ENCODE data around the gene SEZ6L.

Gene SEZ6L

DNA sequence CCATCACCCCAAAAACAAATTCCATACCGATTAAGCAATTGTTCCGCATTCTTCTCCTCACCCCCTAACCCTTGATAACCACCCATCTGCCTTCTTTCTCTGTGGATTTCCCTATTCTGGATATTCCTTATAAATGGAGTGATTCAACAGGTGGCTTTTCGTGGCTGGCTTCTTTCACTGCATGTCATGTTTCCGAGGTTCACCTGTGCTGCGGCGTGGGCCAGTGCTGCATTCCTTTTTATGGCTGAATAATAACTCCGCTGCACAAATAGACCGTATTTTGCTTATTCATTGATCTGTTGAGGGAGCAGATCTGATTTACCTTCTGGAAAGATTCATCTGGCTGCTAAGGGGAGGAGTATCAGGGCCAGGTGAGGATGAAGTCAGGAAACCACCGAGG, 165.0 kb downstream of the SEZ6L start:
- DNase-seq (ENCODE audit: low spot score), result no peak

DNA sequence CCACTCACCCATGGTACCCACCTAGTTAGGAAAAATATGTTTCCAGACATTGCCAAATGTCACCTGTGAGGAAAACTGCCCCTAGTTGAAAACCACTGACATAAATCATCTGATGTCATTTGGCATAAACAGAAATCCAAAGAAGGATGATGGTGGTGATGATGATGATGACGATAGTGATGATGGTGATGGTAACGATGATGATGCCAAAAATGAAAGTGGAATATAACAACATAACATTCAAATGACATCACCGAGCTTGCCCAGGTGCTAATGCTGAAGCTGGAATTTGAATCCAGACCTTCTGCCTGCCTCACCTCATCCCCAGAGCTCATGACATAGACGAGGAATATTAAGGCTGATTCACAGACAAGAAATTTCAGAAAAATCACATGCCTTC, 167.5 kb downstream of the SEZ6L start:
- DNase-seq (ENCODE audit: low spot score), result no peak

DNA sequence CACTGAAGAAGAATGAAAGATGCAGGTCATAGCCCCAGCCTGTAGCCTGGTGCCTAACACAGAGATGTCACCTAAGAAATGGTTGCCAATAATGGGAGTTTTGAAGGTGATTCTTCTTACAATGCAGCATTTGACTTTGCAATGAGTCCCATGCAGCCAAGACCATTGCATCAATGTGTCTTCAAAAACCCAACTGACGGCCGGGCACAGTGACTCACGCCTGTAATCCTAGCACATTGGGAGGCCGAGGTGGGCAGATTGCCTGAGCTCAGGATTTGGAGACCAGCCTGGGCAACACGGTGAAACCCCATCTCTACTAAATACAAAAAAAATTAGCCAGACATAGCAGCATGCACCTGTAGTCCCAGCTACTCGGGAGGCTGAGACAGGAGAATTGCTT, 170.5 kb downstream of the SEZ6L start:
- no peak for DNase-seq (ENCODE audit: low spot score)

DNA sequence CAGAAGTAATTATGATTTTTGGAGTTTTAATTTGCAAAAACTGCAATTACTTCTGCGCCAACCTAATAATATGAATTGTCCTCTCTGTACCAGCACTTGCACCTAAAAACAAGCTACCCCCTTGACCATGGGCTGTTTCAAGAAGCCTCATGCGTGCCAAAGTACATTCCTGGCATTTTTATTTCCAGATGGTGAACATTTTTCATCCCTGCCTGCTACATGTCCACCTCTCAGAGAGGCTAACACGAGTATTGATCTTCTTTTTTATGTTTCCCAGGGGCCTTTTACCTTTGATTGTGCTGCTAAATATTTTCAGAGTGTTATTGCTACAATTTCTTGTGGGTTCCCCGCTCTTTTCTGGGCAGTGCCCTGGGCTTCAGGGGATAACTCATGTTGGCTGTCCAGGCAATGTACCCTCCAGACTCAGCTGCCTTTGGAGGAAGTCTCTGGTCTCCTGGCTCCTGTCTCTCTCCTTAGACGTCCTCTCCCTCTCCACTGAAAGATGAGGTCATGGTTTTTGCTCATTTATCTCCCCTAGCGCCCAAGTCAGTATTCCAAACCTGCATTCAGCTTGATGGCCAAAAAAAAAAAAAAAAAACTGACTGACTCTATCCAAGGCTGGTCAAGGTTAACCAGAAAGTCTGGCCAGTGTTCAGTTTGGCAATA, 173.6 kb downstream of the SEZ6L start:
- DNase-seq (ENCODE audit: low spot score), result no peak

DNA sequence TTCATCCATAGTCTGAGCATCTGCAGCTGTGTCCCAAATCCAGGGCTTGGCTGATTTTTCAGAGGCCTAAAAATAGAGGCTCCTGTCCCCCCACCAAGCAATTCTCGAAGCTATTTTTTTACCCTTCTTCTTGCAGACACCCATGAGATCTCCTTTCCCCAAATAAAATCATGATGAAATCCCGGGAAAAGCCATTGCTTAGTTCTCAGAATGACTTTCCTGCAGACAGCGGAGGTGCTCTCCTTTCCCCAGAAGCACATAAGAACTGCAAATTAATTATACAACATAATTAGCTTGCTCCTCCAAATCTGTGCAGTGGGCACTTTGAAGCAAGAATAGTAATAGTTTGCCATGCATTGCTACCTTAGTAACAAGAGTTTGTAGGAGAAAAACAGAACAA, 176.2 kb downstream of the SEZ6L start:
- no peak for DNase-seq (ENCODE audit: low spot score)

DNA sequence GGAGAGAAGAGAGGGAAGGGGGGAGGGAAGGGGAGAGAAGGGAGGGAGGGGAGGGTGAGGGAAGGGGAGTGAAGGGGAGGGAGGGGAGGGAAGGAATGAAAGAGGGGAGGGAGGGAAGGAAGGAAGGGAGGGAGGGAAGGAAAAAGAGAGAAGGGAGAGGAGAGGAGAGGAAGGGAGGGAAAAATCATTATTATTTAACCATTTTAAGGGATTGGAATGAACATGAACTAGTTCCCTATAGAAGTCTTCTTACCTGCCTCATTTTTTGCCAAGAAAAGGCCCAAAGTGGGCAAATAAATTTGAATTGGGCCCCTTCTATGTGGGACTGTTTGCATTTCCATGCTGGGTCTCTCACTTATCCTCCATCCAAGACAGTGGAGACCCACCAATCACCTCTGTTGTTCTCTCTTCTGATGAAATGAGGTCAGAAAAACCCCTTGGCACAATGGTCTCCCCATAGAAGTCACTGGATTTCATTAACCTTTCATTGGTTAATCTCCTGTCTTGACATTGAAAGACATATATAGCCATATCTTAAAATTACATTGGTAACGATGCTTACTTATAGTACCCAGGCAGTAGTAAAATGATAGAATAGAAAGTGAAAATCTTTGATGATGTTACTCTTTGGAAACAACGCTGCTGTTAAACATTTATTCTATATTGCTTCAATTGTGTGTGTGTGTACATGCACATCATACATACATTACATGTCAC, 179.7 kb downstream of the SEZ6L start:
- DNase-seq (ENCODE audit: low spot score), result no peak

DNA sequence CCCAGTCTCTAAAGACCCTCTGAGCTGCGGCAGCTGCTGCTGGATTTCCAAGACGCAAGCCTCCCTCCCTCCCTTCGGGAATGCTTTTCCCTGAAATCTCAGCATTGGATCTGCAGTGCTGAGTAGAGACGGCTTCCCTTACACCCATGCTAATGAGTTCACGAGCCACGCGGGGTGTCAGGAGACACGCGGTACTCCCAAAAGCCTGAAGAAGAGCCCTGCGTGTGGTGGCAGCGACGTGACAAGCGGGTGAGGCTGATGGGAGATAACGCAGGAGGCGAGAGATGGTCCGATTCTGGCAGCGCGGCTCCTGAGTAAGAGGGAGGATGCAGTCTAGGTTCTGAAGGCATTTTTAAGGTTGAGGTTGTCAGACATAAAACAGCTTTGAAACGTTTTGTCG, 185.4 kb downstream of the SEZ6L start:
- DNase-seq (ENCODE audit: low spot score), result no peak

DNA sequence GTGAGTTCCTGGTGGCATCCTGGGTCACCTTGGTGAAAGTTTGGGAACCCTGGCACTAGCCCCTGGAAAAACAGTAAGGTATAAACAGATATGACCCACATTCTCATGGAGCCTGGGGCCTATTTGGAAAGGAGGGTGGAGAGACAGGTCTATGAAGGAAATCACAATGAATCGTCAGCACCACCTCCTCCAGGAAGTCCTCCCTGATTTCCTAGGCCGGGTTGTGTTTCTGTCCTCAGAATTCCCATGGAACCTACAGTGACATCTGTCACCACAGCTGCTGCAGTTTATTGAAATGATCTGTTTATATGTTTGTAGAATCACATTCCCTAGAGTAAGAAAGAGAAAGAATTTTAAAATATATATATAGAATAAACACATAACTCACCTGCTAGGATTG, 188.0 kb downstream of the SEZ6L start:
- no peak for DNase-seq (ENCODE audit: low spot score)

DNA sequence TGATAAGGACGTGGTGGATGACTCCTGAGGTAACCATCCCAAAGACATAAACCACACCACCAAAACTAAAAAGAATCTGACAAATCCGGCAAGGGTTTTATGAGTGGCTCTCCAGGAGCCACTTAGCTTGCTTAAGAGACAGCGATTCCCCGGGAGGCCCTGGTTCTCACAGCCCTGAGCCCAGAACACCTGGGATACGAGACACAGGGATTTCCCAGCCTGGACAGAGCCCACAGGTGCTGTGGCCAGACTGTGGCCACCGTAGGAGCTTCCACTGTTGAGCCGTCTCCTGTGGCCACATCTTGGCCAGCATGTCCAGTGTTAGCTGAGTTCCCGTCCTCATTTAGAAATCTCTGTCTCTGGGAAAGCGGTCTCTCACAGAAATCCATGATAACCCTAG, 188.6 kb downstream of the SEZ6L start:
- DNase-seq (ENCODE audit: low spot score), result no peak

DNA sequence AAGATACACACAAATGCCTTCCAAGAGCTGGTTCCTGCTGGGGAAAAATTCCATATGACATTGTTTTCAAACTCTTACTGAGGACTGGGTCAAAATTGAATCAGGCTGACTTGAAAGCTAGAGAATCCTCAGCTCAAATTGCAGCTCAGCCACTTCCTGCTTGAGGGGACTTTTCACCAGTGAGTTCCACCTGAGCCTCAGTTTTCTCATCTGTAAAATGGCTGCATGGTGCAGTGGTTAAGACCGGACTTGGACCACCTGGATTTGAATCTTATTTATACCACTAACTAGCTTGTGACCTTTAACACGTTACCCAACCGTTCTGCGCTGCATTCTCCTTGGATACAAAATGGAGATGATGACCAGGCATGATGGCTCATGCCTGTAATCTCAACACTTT, 189.9 kb downstream of the SEZ6L start:
- no peak for DNase-seq (ENCODE audit: low spot score)

DNA sequence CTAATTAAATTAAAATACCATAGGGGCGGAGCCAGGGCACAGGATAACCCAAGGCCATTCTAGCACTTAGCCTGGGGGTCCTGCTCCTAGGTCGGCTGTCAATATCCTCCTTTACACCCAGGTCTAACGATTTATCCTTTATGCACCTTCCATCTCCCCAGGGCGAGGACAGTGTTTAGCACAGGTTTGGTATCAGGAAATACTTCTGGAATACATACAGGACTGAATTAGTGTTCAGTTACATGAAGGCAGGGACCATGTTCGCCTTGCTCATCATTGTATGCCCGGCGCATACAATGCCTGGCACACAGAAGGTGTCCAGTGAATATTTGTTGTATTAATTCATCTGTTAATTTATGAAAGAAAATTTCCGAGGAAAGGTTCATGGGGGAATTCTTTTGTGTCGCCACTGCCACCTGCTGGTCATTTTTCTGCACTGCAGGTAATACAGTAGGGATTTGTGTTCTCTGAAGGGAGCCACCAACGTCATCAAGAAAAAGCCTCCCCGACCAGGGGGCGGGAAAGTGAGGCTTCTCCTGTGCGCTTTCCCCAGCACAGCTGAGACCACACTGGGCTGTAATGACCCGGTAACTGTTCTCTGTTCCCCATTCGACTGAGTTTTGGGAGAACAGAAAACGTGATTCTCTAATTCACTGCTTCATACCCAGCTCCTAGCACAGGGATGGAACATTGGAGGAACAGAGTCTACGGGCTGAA, 191.1 kb downstream of the SEZ6L start:
- peak; percentile 71 for DNase-seq (ENCODE audit: low spot score)

DNA sequence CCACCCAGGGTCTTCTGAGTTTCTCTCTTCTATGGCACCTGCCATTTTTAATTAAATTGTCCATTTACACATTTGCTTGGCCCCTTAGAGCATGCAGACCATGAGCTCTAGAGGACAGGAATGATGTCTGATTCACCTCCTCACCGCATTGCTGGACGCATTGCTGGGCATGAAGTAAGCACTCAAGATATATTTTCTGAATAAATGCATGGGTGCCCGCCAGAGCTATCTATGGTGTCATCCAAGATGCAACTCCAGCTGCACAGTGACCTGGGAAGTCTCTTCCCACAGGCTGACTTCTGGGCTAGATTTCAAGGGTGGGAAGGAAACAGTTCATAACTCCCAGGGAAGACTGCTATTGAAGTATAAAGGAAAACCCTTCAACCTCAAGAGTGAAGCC, 193.2 kb downstream of the SEZ6L start:
- DNase-seq (ENCODE audit: low spot score), result no peak

DNA sequence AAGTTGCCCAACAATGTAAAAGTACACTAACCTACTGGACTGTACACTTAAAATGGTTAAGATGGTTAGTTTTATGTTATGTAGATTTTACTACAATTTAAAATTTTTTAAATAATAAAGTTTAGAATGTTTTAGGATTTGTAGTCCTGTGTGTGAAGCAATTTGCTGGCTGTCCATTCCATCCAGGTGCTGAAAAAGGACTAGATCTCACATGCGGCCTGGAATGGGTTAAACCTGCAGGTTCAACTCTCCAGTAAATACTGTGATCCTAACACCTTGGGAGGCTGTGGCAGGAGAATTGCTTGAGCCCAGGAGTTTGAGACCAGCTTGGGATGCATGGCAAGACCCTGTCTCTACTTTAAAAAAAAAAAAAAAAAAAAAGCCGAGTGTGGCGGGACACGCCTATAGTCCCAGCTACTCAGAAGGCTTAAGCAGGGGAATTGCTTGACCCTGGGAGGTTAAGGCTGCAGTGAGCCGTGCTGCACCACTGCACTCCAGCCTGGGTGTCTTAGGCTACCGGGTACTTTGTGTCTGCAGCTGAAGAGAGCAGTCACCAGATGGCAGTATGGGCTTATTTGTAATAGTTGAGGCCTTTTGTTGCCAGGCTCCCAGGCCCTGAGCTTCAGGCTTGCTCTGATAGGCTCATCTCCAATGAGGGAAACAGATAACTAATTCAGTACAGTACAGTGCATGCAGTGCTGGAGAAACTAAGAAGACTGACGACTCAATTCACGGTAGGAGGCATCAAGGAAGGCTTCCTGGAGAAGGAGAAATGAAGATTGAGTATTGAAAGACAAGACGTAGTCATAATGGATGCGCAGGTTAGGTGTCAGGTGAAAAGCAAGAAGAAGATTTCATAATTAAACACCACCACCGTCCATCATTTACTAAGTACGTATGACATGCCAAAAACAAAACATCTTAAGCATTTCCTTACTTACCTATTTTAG, 195.1 kb downstream of the SEZ6L start:
- peak; percentile 81 for DNase-seq (ENCODE audit: low spot score)

DNA sequence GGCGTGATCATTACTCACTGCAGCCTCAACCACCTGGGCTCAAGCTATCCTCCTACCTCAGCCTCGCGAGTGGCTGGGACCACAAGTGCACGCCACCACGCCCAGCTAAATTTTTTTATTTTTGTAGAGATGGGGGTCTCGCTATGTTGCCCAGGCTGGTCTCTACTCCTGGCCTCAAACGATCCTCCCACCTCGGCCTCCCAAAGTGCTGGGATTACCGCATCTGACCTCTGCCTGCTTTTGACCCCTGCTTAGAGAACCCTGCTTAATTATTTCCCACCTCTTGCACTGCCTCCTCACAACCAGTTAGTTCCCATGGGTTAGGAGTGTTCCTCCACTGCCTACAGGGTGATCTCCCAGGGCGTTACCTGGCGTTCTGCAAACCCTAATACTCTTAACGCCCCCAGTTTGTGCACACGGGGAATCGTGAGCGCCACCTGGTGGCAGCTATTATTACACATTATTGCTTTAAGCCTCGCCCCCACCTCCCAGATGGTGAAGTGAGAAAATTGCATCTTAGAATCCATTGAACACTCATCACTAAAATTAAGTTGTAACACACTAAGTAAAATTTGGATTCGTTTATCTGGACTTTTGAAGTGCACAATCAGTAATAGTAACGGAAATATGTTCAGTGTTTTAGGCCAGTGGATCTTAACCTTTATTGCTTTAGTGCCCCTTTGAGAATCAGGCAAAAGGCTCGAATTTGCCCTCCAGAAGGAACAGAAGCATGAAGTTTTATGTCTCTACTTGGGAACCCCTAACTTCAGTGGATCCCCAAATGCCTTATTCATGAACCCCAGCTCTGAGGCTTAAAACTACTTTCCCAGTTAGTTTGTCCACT, 198.4 kb downstream of the SEZ6L start:
- DNase-seq (ENCODE audit: low spot score), result peak; percentile 73

DNA sequence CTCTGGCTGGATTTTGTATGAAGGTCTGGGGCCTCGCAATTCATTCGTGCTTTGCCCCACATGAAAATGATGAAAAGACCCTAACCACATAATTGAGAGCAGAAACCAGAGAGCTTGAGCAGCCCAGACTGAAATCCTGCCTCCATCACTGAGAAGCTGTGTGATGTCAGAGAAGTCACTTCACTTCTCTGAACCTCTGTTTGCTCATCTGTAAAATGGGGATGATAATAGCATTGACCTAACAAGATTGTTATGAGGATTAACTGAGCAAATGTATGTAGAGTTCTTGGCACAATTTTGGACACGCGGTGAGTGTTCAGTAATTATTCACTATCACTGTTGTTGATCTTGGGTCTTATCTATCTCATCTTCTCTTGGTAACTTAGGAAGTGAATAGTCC, 203.6 kb downstream of the SEZ6L start:
- DNase-seq (ENCODE audit: low spot score), result no peak

DNA sequence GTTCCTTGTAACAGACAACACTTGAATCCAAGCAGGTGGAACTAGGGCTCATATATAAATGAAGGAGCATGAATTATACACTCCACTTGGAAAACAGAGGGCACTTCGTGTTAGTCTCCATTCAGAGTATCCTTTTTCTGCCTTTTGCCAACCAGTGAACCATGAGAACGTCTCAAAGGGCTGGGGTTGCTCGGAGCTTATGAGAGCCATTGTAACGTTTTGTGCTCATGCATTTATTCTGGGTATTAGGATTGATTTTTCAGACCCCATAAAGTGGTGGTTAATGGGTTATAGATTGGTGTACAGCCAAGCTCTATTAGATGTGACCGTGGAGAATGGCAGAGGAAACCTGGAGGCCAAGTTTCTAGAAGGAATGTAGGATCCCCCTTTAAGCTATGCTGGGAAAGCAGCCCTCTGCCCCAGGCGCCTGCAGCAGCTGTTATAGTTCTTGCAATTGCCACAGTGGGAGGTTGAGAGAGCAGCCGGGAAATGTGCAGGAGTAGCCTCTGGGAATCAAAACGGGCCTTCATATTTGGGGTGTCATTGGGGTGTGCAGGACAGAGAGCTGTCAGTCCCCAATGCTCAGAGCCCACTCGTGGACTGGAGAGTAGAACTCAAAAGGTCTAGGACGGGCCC, 205.2 kb downstream of the SEZ6L start:
- DNase-seq (ENCODE audit: low spot score), result no peak

DNA sequence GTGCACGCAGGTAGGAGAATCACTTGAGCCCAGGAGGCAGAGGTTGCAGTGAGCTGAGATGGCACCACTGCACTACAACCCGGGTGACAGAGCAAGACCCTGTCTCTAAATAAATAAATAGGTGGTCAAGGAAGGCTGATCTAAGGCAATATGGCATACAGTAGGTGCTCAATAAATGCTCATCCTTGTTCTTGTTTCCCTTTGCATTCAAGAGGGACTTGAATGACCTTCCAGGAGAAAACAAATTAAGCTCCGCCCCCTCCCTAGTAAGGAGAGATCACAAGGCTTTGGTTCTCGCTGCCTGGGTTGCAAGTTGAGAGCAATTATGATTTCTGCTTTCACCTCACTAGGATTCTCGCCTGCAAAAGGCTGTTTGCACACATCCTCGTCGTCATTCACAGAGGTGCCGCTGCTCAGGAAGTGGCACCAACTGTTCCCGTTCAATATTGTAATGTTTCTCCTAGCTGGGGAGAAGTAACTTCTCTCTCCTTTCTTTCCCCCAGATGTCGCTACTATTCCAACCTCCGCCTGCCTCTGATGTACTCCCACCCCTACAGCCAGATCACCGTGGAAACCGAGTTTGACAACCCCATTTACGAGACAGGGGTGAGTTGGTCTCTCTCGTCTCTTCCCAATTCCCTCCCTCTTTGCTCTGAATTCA, 208.0 kb downstream of the SEZ6L start:
- DNase-seq (ENCODE audit: low spot score), result no peak

DNA sequence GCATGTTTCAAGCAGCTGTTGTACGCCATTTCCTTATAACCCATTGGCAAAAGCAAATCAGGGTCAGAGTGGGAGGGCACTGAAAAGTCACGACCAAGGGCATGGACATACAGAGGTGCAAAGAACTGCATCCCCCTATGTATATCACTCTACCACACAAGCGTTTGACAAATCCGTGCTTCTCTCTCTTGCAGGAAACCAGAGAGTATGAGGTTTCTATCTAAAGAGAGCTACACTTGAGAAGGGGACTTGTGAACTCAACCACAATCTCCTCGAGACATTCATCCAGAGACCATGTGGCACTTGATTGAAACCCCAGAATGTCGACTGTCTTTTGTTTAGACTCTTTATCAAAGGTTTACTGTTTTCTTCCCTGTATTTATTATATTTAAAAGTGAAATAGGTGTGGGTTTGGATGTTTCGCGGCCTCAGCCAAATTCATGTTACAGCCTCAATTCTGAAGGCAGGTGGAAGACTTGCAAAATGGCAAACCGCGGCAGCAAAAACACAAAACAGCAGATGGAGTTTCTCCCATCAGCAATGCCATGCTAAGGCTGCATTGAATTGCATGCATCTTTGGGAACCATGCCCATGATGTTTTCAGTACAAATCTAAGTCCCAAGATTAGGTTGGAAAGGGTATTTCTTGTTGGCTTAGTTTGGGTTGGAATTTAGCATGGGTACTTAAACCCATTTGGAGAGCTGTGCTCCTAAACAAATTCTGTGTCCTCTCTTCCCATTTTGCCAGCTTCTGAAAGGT, 211.0 kb downstream of the SEZ6L start:
- DNase-seq (ENCODE audit: low spot score), result no peak

DNA sequence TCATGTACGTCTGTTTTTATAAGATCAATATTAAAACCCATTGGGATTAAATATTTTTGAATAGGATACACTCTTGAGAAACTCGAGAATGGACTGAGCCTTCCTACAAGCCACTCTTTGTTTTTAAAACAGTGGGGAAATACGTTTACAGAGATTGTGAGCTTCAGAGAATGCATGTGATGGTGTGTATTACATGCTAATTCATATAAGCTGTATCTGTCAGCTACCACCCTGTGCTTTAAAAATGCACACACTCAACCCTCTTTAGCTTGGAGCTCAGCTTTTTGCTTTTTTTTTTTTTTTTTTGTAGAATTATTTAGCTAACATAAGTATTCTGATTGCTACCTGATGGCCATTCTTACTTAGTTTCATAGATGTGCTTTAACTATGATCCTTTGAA, 213.5 kb downstream of the SEZ6L start:
- DNase-seq (ENCODE audit: low spot score), result no peak

Measured in D341Med (cell line).